ENCODE data around the gene MFSD6. TPM values are rescaled to one million over a fixed set of nuclear protein-coding genes. Genes with fewer than 3 reads are reported as not detected.

The MFSD6 gene
- total RNA-seq, 4 donors from 2014 or later, result 40.4 to 184 (median 119) TPM

- TF ChIP-seq CTCF (IDR thresholded peaks at IDR 0.05) (no peak), POLR2A (IDR thresholded peaks at IDR 0.05) (no peak)
- peak; percentile 52 to 81 (median 70) for DNase-seq
Observed at GRCh38 chr2:190533968-190534309, 125.8 kb downstream of the MFSD6 start.

DNA sequence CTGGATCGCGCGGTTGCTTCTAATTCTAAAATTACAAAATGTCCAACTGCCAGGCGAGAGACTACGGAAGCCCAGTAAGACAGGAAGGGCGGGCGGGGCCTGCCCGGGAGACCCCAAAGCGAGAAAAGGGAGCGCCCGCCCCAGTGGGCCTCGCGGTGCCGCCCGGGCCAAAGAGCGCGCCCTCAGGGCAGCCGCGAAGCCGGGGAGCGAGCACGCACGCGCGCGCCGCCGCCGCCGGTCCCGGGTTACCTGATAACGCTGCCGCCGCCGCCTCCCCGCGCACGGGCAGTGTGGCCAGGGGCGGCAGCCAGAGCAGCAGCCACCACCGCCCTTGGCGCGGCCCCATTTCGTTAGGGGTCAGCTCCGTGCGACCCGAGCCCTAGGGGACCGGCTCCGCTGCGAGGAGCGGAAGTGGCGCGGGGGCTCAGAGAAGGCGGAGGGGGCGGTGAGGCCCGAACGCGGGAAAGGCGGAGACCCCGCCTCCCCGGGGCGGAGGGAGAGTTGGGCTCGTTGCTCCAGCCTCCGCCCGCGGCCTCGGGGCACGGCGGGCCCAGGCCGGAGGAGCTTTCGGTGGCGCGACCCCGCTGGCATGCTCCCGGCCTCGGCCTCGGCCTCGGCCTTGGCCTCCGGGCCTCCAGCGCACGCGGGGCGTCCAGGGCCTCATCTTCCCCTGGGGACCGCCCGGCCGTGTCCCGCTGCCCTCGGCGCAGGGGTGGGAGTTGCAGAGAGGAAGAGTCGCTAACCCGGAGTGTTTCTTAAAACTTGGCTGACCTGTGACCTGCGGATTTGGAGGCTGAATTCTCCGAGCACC, 126.4 kb downstream of the MFSD6 start, which contains the start of gene NEMP2:
TSS of gene NEMP2 (minus strand) at position 413 of the 811 bp plus-strand sequence. CDS start at position 346, 67 bp downstream.
- Histone ChIP-seq H3K27me3 (no peaks in the 10 kb centered on the region), H3K9me3 (no peaks in the 10 kb centered on the region), H3K4me3 (peak within 1 kb of the TSS; percentile 66 to 98 (median 78)), H3K36me3 (no peaks in the 10 kb centered on the region), H3K4me1 (peaks cover 0 to 4% (median 0%) of the 10 kb centered on the region in 4 donors), H3K27ac (peak within 1 kb of the TSS; percentile 92 to 97 (median 96))
- DNase-seq, result peak; percentile 75 to 92 (median 90)
- TF ChIP-seq CTCF (IDR thresholded peaks at IDR 0.05) (peak in 2 of 6 experiments; percentile 12 to 26), POLR2A (IDR thresholded peaks at IDR 0.05) (peak; percentile 65 to 78)

More at GRCh38 chr2:190533968-190534309, 125.8 kb downstream of the MFSD6 start:
- Histone ChIP-seq H3K27ac (peak overlapping the region; percentile 92 to 97 (median 96)), H3K27me3 (no peaks in the 10 kb centered on the region), H3K9me3 (no peaks in the 10 kb centered on the region), H3K36me3 (no peaks in the 10 kb centered on the region), H3K4me1 (peaks cover 0 to 5% (median 2%) of the 10 kb centered on the region in 4 donors), H3K4me3 (peak overlapping the region; percentile 66 to 98 (median 78))

GRCh38 chr2:190535121-190535439, 126.9 kb downstream of the MFSD6 start:
- H3K9me3 ChIP-seq, result peaks cover 0 to 2% (median 0%) of the 10 kb centered on the region in 4 donors
- peaks cover 0 to 4% (median 0%) of the 10 kb centered on the region in 4 donors for H3K4me1 ChIP-seq
- TF ChIP-seq POLR2A (IDR thresholded peaks at IDR 0.05) (no peak), CTCF (IDR thresholded peaks at IDR 0.05) (no peak)
- H3K27ac ChIP-seq, result peak overlapping the region; percentile 92 to 97 (median 96)
- no peaks in the 10 kb centered on the region for H3K27me3 ChIP-seq
- DNase-seq, result no peak
- no peaks in the 10 kb centered on the region for H3K36me3 ChIP-seq
- peak overlapping the region; percentile 66 to 98 (median 78) for H3K4me3 ChIP-seq

- no peak for TF ChIP-seq POLR2A (IDR thresholded peaks at IDR 0.05)
- no peak for TF ChIP-seq CTCF (IDR thresholded peaks at IDR 0.05)
- H3K36me3 ChIP-seq, result no peaks in the 10 kb centered on the region
- peak overlapping the region in 2 of 4 donors; percentile 79 to 98 for H3K4me3 ChIP-seq
- no peak for DNase-seq
- H3K4me1 ChIP-seq, result peaks cover 0 to 4% (median 0%) of the 10 kb centered on the region in 4 donors
- H3K9me3 ChIP-seq, result peaks cover 0 to 7% (median 0%) of the 10 kb centered on the region in 4 donors
- no peaks in the 10 kb centered on the region for H3K27me3 ChIP-seq
- peak overlapping the region in 3 of 4 donors; percentile 26 to 96 (median 95) for H3K27ac ChIP-seq
Observed at GRCh38 chr2:190535586-190535985, 127.4 kb downstream of the MFSD6 start.

GRCh38 chr2:190537765-190538164, 129.6 kb downstream of the MFSD6 start:
- TF ChIP-seq POLR2A (IDR thresholded peaks at IDR 0.05) (no peak), CTCF (IDR thresholded peaks at IDR 0.05) (no peak)
- no peaks in the 10 kb centered on the region for H3K27me3 ChIP-seq
- H3K36me3 ChIP-seq, result no peaks in the 10 kb centered on the region
- H3K27ac ChIP-seq, result no peak overlapping the region
- DNase-seq, result no peak
- peaks cover 0 to 4% (median 0%) of the 10 kb centered on the region in 4 donors for H3K4me1 ChIP-seq
- H3K9me3 ChIP-seq, result peaks cover 0 to 13% (median 0%) of the 10 kb centered on the region in 4 donors
- no peak overlapping the region for H3K4me3 ChIP-seq

All from Peyer's patch (tissue), 4 donors.